H1 (cell line): ENCODE measurements around the gene ARID1B. TPM values are rescaled to one million over a fixed set of nuclear protein-coding genes. Genes with fewer than 3 reads are reported as not detected.

Experiments used
- CTCF ChIA-PET: fragments of 300-600 bp; sonication (Branson Sonifier 250); formaldehyde crosslinking; loops from one replicate; lab custom pipeline; 2021; ENCODE audit not compliant: partially characterized antibody; lab: Charles Lee
- POLR2A ChIA-PET: fragments of 300-600 bp; sonication (Branson Sonifier 250); formaldehyde crosslinking; loops from one replicate; lab custom pipeline; 2021; ENCODE audit warnings: inconsistent platforms; ENCODE audit not compliant: partially characterized antibody; lab: Charles Lee
- DNase-seq, 2 experiments: peaks; one replicate each; pipeline versions ENCODE4 v3.0.0 to v3.0.0-alpha.2; 2010 to 2022; ENCODE audit warnings: low spot score in 2 of 2, low read depth in 1 of 2, mixed read lengths in 1 of 2
- FAIRE-seq: peaks from 2 replicates; lab custom pipeline; 2011; peaks lifted over from hg19 to GRCh38; lab: Jason Lieb, UNC
- H2AFZ ChIP-seq: 2 replicates; pipeline ENCODE4 v1.8.1; 2012; ENCODE audit warnings: low read length, inconsistent platforms
- H2AK5ac ChIP-seq: 2 replicates; pipeline ENCODE4 v1.6.1; 2013; ENCODE audit warnings: low read depth, low read length
- H2BK120ac ChIP-seq: replicated peaks from 2 replicates; pipeline ENCODE3; 2013; ENCODE audit warnings: low read depth, low read length, inconsistent platforms
- H2BK12ac ChIP-seq: 2 replicates; pipeline ENCODE4 v1.6.1; 2013; ENCODE audit warnings: low read depth, low read length
- H2BK15ac ChIP-seq: 2 replicates; pipeline ENCODE4 v1.6.1; 2013; ENCODE audit warnings: low read length
- H2BK20ac ChIP-seq: 2 replicates; pipeline ENCODE4 v1.6.1; 2013; ENCODE audit warnings: low read length
- H2BK5ac ChIP-seq: 2 replicates; pipeline ENCODE4 v1.6.1; 2013; ENCODE audit warnings: low read depth, low read length
- H3K14ac ChIP-seq: 2 replicates; pipeline ENCODE4 v1.6.1; 2013; ENCODE audit warnings: inconsistent platforms; ENCODE audit not compliant: insufficient read length
- H3K18ac ChIP-seq: 2 replicates; pipeline ENCODE4 v1.6.1; 2013; ENCODE audit warnings: low read length; ENCODE audit errors: extremely low read depth
- H3K23ac ChIP-seq: 2 replicates; pipeline ENCODE4 v1.6.1; 2013; ENCODE audit warnings: inconsistent platforms; ENCODE audit not compliant: insufficient read length
- H3K23me2 ChIP-seq: 2 replicates; pipeline ENCODE4 v1.6.1; 2013; ENCODE audit warnings: low read depth, low read length
- H3K27ac ChIP-seq: 2 replicates; pipeline ENCODE4 v1.6.1; 2011; ENCODE audit warnings: low read depth, low read length, inconsistent platforms
- H3K27me3 ChIP-seq, 4 experiments: replicated peaks in 1 of 4; 1 replicate in 1 of 4; 2 replicates in 3 of 4; pipeline versions ENCODE4 v1.6.1 to v1.8.1; 2011 to 2013; ENCODE audit warnings: low read length in 3 of 4, mild to moderate bottlenecking in 3 of 4, inconsistent platforms in 2 of 4, mixed read lengths in 2 of 4, moderate library complexity in 1 of 4; ENCODE audit not compliant: control insufficient read depth in 3 of 4, insufficient read depth in 3 of 4; ENCODE audit errors: extremely low read depth in 1 of 4
- H3K36me3 ChIP-seq, 4 experiments: 2 replicates each; pipeline versions ENCODE4 v1.6.1 to v1.8.1; 2011 to 2013; ENCODE audit warnings: mild to moderate bottlenecking in 4 of 4, low read length in 3 of 4, moderate library complexity in 2 of 4, control low read depth in 1 of 4, inconsistent platforms in 1 of 4; ENCODE audit not compliant: insufficient read depth in 4 of 4, control insufficient read depth in 2 of 4
- H3K4ac ChIP-seq: replicated peaks from 2 replicates; pipeline ENCODE3; 2013; ENCODE audit warnings: low read length, low read depth, mixed read lengths, inconsistent platforms; ENCODE audit not compliant: insufficient read length
- H3K4me1 ChIP-seq, 4 experiments: replicated peaks in 1 of 4; 1 replicate in 1 of 4; 2 replicates in 3 of 4; pipeline versions ENCODE4 v1.6.1 to v1.8.1; 2011 to 2013; ENCODE audit warnings: low read length in 3 of 4, inconsistent platforms in 2 of 4, mixed read lengths in 1 of 4; ENCODE audit not compliant: insufficient read depth in 4 of 4, control insufficient read depth in 3 of 4
- H3K4me2 ChIP-seq, 2 experiments: 2 replicates each; pipeline versions ENCODE4 v1.6.1 to v1.8.1; 2011 to 2013; ENCODE audit warnings: low read depth in 2 of 2, low read length in 2 of 2, control low read depth in 1 of 2, inconsistent platforms in 1 of 2, mild to moderate bottlenecking in 1 of 2; ENCODE audit not compliant: insufficient read depth in 1 of 2
- H3K4me3 ChIP-seq, 4 experiments: fragments of 200-600, 300-600 bp in 1 of 4; sonication (generic), shearing (Covaris generic), sonication (Bioruptor Twin) in 1 of 4; 2 replicates each; pipeline versions ENCODE4 v1.5.1 to v1.8.1; 2011 to 2016; ENCODE audit warnings: low read length in 4 of 4, low read depth in 3 of 4, control low read depth in 2 of 4, inconsistent platforms in 2 of 4, mild to moderate bottlenecking in 2 of 4, mixed read lengths in 1 of 4, moderate library complexity in 1 of 4; ENCODE audit not compliant: insufficient read depth in 2 of 4; ENCODE audit errors: extremely low read depth in 1 of 4
- H3K56ac ChIP-seq: replicated peaks from 2 replicates; pipeline ENCODE3; 2013; ENCODE audit warnings: low read depth, mild to moderate bottlenecking, mixed read lengths, low read length, inconsistent platforms; ENCODE audit not compliant: insufficient read length
- H3K79me1 ChIP-seq: 2 replicates; pipeline ENCODE4 v1.6.1; 2013; ENCODE audit warnings: low read depth, low read length, control low read depth
- H3K79me2 ChIP-seq, 2 experiments: 2 replicates each; pipeline versions ENCODE4 v1.6.1 to v1.8.1; 2012 to 2013; ENCODE audit warnings: low read length in 2 of 2, mild to moderate bottlenecking in 2 of 2, inconsistent platforms in 1 of 2; ENCODE audit not compliant: insufficient read depth in 2 of 2, control insufficient read depth in 1 of 2
- H3K9ac ChIP-seq, 4 experiments: replicated peaks in 1 of 4; 1 replicate in 1 of 4; 2 replicates in 3 of 4; pipeline versions ENCODE4 v1.6.1 to v1.8.1; 2011 to 2013; ENCODE audit warnings: low read depth in 3 of 4, low read length in 3 of 4, control low read depth in 2 of 4, mild to moderate bottlenecking in 2 of 4, moderate library complexity in 2 of 4, inconsistent platforms in 1 of 4; ENCODE audit errors: extremely low read depth in 1 of 4
- H3K9me3 ChIP-seq, 2 experiments: 2 replicates each; pipeline versions ENCODE4 v1.6.1 to v1.8.1; 2012 to 2013; ENCODE audit warnings: mild to moderate bottlenecking in 2 of 2, moderate library complexity in 2 of 2, control low read depth in 1 of 2, inconsistent platforms in 1 of 2, low read depth in 1 of 2, low read length in 1 of 2, mixed read lengths in 1 of 2; ENCODE audit not compliant: insufficient read depth in 2 of 2
- H4K20me1 ChIP-seq, 2 experiments: replicated peaks in 1 of 2; 2 replicates each; pipeline versions ENCODE3 to v1.8.1; 2011 to 2013; ENCODE audit warnings: inconsistent platforms in 2 of 2, low read length in 2 of 2, mild to moderate bottlenecking in 1 of 2; ENCODE audit not compliant: insufficient read depth in 2 of 2, control insufficient read depth in 1 of 2
- H4K5ac ChIP-seq: 2 replicates; pipeline ENCODE4 v1.6.1; 2013; ENCODE audit warnings: low read length, low read depth, mixed read lengths, inconsistent platforms; ENCODE audit not compliant: insufficient read length
- H4K8ac ChIP-seq: 2 replicates; pipeline ENCODE4 v1.8.0; 2013; ENCODE audit warnings: mild to moderate bottlenecking, moderate library complexity, low read length, inconsistent platforms; ENCODE audit not compliant: insufficient read depth; ENCODE audit errors: extremely low read depth
- H4K91ac ChIP-seq: replicated peaks from 2 replicates; pipeline ENCODE3; 2013; ENCODE audit warnings: low read length, mixed read lengths, inconsistent platforms; ENCODE audit not compliant: insufficient read length
- BCL11A ChIP-seq, 2 experiments: IDR thresholded peaks; one replicate each; pipeline ENCODE4 v1.6.1; 2011; ENCODE audit warnings: low read depth in 2 of 2, low read length in 2 of 2, mild to moderate bottlenecking in 2 of 2
- BRCA1 ChIP-seq: IDR thresholded peaks from 2 replicates; pipeline ENCODE4 v1.6.1; 2012; ENCODE audit warnings: low read depth, low read length, improper control_type of control experiment
- CBX8 ChIP-seq: fragments of 300-800, 300-1000 bp; sonication (generic); IDR thresholded peaks from 2 replicates; pipeline ENCODE4 v1.7.1; 2016; ENCODE audit warnings: low read depth, low read length, borderline replicate concordance
- CEBPB ChIP-seq: IDR thresholded peaks from 2 replicates; pipeline ENCODE4 v1.6.1; 2012; ENCODE audit warnings: low read depth, low read length
- CHD2 ChIP-seq: IDR thresholded peaks from 2 replicates; pipeline ENCODE4 v1.6.1; 2012; ENCODE audit warnings: low read length, improper control_type of control experiment
- E2F6 ChIP-seq: IDR thresholded peaks from 2 replicates; pipeline ENCODE4 v1.6.1; 2012; ENCODE audit warnings: inconsistent platforms
- EGR1 ChIP-seq: IDR thresholded peaks from 2 replicates; pipeline ENCODE4 v1.6.1; 2011; ENCODE audit warnings: low read depth, low read length, borderline replicate concordance
- GABPA ChIP-seq: IDR thresholded peaks from 2 replicates; pipeline ENCODE4 v1.6.1; 2011; ENCODE audit warnings: mild to moderate bottlenecking, low read length, moderate library complexity, borderline replicate concordance; ENCODE audit not compliant: insufficient read depth
- GTF2F1 ChIP-seq: IDR thresholded peaks from 2 replicates; pipeline ENCODE4 v1.6.1; 2012; ENCODE audit warnings: low read depth, low read length, improper control_type of control experiment, borderline replicate concordance
- JUN ChIP-seq: IDR thresholded peaks from 2 replicates; pipeline ENCODE4 v1.6.1; 2011; ENCODE audit warnings: low read depth, mild to moderate bottlenecking, improper control_type of control experiment, low read length
- JUND ChIP-seq: IDR thresholded peaks from 2 replicates; pipeline ENCODE4 v1.6.1; 2011; ENCODE audit warnings: mild to moderate bottlenecking, improper control_type of control experiment, low read length
- RAD21 ChIP-seq, 2 experiments: IDR thresholded peaks in 1 of 2; conservative IDR thresholded peaks in 1 of 2; 2 replicates each; pipeline ENCODE4 v1.6.1; 2011; ENCODE audit warnings: low read depth in 2 of 2, low read length in 2 of 2, improper control_type of control experiment in 1 of 2, inconsistent platforms in 1 of 2, mild to moderate bottlenecking in 1 of 2, moderate library complexity in 1 of 2
- SP2 ChIP-seq: IDR thresholded peaks from 2 replicates; pipeline ENCODE4 v1.6.1; 2012; ENCODE audit warnings: mild to moderate bottlenecking, low read length, inconsistent platforms
- YY1 ChIP-seq: IDR thresholded peaks from 2 replicates; pipeline ENCODE4 v1.6.1; 2011; ENCODE audit warnings: low read depth, mild to moderate bottlenecking, low read length
- WGBS, 2 experiments: shearing (Covaris generic) in 1 of 2; methylation state at CpG; one replicate each; pipeline versions ENCODE4 v1.1.6 to v1.1.7; 2013 to 2015; ENCODE audit warnings: low lambda C conversion rate in 2 of 2, mixed read lengths in 2 of 2, inconsistent platforms in 1 of 2, low coverage in 1 of 2, missing lambda C conversion rate in 1 of 2; ENCODE audit not compliant: insufficient replicate concordance in 2 of 2, insufficient coverage in 1 of 2, insufficient read length in 1 of 2; ENCODE audit errors: extremely low coverage in 1 of 2, missing lambda C conversion rate in 1 of 2; 5-methylcytosine and 5-hydroxymethylcytosine counted together
- polyA plus RNA-seq, 7 experiments: library from polyadenylated mRNA; depleted of rRNA in 3 of 7; stranded (reverse) in 5 of 7; unstranded in 2 of 7; fragments of >200 nt in 5 of 7; fragments of 200-250 nt in 2 of 7; gene quantifications; 1 replicate in 5 of 7; 2 replicates in 1 of 7; 4 replicates in 1 of 7; pipeline versions ENCODE4 v1.2.1 to v1.2.3, GENCODE V29; 2011 to 2013; ENCODE audit warnings: missing spikeins in 2 of 7, mixed read lengths in 2 of 7
- total RNA-seq: library from RNA; stranded (reverse); fragmentation: NEBNext Ultra II Directional; extraction: Animal tissue kit (Norgen Biotek cat#: 25700); gene quantifications from 2 replicates; pipeline ENCODE4 v1.2.1, GENCODE V29; 2021

ARID1B gene
- total and polyA plus RNA-seq, 2 of the 8 experiments (the other 6 are each of a cell fraction or from before 2014, with no cell fraction given), result 24.3 to 70.3 TPM

- Histone ChIP-seq H2BK5ac (no peak overlapping the region), H3K4ac (no peak overlapping the region), H2AFZ (no peak overlapping the region), H4K8ac (no peak overlapping the region), H3K36me3 (peaks cover 5 to 73% (median 30%) of the 10 kb centered on the region in 4 experiments), H3K79me2 (no peaks in the 10 kb centered on the region), H2BK12ac (no peak overlapping the region), H3K9me3 (no peaks in the 10 kb centered on the region), H3K4me2 (no peak overlapping the region), H2AK5ac (no peak overlapping the region), H2BK20ac (no peak overlapping the region), H3K27me3 (no peaks in the 10 kb centered on the region), H3K18ac (no peak overlapping the region), H4K5ac (no peak overlapping the region), H4K91ac (no peak overlapping the region), H3K14ac (no peak overlapping the region), H3K9ac (no peak overlapping the region), H3K79me1 (no peaks in the 10 kb centered on the region), H4K20me1 (peaks cover 0 to 2% of the 10 kb centered on the region in 2 experiments), H3K4me1 (no peaks in the 10 kb centered on the region), H3K56ac (no peak overlapping the region), H3K4me3 (no peak overlapping the region), H2BK120ac (no peak overlapping the region), H3K23ac (no peak overlapping the region), H3K23me2 (no peaks in the 10 kb centered on the region), H2BK15ac (no peak overlapping the region), H3K27ac (no peak overlapping the region)
- 89 to 100% methylated on average over 2 to 6 of the region's 6 CpGs for WGBS, 2 experiments
- TF ChIP-seq BCL11A (IDR thresholded peaks at IDR 0.05; ENCODE audit: low read depth in 2 of 2, low read length in 2 of 2) (no peak), YY1 (no peak), RAD21 (IDR thresholded peaks at IDR 0.05 in 1 of 2, conservative IDR thresholded peaks at IDR 0.05 in 1 of 2; ENCODE audit: low read depth in 2 of 2, low read length in 2 of 2) (no peak), CEBPB (no peak), BRCA1 (no peak), E2F6 (no peak), CBX8 (no peak), CHD2 (no peak), GTF2F1 (no peak), EGR1 (no peak), GABPA (no peak), JUN (no peak), SP2 (no peak), JUND (no peak)
- FAIRE-seq (no peak), DNase-seq (no peak)
- CTCF ChIA-PET, result no interaction called here
- POLR2A ChIA-PET, result no interaction called here
Observed at GRCh38 chr6:157203764-157204163, 426.6 kb downstream of the ARID1B start.
